ENCODE data around the gene SMC5.
"Not testable (repeated sequence)": the region's sequence is repeated elsewhere in the genome, so short reads cannot be mapped to it uniquely, and the experiment has no call there.

Gene SMC5

GRCh38 chr9:70374962-70375618 is 116.3 kb downstream of the SMC5 start:
- DNase-seq, result no peak

DNA sequence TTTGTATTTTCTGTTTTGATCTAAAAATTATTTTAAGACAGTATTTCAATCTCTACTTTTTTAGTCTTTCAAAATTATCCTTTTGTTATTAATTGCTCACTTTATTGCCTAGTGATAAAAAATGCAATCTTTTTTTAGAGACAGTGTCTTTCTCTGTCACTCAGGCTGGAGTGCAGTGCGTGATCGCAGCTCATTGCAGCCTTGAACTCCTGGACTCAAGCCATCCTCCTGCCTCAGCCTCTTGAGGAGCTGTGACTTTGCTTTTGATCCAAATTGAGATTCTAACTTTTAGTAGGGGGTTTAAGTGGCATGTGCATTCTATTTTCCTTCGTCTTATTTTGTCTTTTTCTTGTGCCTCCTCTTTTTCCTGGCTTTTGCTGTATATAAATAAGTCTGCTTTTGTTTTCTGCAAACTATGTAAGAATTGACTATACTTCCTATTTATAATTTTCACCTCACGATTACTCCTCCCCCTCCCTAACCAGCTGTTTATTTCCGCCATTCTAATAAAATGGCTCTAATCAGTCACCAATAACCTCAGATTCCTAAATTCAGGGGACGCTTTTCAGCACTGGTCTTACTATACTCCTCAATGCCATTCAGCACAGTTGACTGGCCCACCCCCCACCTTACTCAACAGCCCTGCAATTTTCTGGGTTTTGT is 123.4 kb downstream of the SMC5 start:
- DNase-seq, result no peak

DNA sequence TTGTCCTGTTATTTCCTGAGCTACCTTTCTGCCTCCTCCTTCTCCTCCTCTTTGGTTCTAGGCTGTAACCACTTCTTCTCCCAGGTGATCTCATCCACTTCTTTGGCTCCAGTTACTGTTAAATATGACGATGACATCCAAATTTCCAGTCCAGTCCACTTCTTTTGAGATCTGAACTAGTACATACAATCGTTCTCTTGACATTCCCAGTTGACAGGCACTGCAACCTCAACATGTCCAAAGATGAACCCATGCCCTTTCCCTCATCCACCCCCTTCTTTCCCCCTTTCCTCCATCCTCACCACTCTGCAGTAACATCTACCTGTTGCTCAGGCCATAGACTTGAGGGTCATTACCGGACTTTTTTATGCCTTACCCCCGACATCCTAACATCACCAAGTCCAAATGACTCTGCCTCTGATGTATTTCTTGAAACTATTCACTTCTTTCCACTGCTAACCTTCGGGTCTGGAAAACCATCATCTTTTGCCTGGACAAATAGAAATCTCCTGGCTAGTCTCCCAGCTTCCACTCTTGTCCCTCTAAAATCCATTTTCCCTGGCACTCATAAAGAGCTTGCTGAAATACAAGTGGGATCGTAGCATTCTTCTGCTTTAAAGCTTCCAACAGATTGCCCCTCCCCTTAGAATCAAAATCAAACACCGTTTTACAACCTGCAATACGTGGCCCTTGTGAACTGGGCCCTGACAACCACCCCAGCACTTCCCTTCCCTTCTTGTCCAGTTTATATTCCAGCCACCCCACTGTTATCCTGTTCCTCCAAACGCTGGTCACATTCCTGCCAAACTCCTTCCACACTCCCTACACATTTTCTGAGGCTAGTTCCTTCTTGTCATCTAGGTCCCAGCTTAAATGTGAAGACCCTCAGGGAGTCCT is 124.2 kb downstream of the SMC5 start:
- DNase-seq, result no peak

DNA sequence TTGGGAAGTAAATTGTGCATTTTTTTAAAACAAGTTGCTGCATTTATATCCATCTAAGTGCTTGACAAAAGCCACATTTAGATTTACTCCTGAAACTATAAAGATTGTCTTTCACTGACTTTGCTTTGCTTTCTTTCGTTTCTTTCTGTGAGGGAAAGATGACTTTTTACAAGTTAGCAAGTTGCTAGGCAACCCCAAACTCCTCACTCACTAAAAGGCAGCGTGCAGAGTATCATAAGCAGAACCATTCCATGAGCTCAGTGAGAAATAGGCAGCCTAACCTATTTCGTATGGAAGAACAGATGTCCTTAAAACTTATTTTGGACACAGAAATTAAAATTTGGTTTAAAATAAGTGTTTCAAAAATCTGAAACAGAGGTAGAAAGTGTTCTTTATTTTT is 126.6 kb downstream of the SMC5 start:
- DNase-seq, result no peak

- no peak for DNase-seq
Observed at GRCh38 chr9:70387663-70388062, 128.9 kb downstream of the SMC5 start.

DNA sequence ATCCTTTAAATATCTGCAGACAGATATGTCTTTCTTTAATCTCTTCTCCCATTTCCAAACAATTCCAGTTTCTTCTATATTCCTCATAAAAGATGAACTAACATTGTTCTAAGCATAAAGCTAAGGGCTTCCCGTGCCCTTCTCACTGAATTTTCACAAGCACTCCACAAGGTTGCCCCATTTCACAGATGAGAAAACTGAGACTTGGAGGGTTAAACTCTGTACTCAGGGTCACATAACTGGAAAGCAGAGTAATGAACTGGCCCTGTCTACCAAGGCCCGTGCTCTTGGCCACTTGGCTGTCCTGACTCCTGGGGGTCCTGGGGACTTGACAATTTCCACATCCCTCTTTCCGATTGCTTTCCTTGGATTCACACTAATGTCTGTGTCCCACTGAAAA is 130.4 kb downstream of the SMC5 start:
- DNase-seq, result no peak

DNA sequence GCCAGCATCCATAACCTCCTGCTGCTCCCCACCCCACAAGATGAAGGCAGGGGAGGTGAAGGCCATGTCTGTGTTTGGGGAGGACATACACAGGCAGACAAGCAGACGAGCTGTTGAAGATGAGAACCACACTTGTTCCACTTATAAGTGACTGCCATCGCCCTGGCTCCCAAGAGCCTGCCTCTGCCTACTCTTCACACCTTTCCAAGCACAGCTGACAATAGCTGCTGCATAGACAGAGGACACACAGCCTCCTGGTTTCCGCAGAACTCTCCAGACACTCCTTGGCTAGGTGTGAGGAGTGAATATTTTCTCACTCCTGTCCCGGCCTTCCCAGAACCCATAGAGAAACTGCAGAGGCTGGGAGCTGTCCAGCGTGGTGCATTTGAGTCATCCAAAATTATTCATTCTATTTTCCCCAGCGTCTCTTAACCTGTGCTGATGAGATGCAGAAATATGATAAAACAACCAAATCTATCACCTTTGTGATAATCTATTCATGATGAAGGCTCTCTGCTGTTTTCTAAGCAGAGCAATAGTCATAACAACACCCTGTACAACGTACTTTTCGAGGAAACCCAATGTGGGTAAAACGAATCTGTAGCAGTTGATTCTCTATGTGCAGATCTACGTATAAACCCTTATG is 131.0 kb downstream of the SMC5 start:
- DNase-seq, result no peak

DNA sequence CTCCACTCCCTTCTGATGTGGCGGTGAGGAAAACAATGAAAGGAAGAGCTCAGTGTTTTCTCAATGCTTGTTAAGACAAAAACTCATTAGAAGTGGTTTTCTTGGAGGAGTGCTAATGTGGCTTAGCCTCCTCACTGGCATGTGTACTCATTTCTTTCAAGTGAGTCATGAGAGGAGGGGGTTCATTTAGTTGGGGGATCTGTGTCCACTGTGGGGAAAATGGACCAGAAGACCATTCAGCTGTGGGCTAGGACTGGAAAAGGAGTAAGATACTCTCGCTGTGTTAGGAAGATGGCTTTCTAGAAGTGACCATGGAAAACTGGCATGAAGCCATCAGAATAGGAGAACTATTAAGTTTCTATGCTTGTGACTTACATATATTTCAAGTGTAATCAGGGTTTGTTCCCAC is 132.2 kb downstream of the SMC5 start:
- no peak for DNase-seq

DNA sequence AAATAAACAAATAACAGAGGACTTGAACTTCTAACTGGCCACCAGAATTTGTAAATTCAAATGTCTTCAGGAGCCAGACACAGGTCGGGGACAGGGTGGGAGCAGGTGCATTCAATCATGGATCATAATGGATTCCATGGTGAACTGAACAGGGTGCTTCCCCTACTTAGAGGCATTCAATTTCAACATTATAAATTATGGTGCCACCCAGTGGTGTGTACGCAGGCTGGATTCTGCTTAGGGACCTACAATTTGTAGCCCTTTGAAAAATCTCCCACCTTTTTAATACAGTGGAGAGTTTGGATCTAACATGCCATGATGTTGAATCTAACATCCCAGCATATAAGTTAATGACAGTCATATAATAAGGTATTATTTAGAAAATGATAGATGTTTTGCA is 133.4 kb downstream of the SMC5 start:
- DNase-seq, result no peak

DNA sequence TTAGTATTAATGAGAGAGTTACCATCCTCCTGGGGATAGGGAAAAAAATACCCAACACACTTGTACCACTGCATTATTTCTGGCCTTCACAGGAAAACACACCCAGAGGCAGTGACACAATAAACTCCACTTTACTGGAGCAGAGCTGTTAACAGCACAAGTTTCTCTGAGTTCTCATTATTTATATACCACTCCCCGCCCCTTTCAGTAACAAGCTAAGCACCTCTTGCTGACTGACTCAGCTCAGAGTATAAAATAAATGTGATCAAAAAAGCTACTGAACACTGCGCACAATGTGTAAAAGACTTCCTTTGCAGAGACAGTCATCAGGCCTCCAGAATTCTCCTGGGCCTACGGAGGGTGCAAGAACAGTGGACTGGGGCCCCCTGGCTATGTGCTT is 134.1 kb downstream of the SMC5 start:
- DNase-seq, result no peak

- no peak for DNase-seq
Observed at GRCh38 chr9:70395652-70396051, 136.9 kb downstream of the SMC5 start.

DNA sequence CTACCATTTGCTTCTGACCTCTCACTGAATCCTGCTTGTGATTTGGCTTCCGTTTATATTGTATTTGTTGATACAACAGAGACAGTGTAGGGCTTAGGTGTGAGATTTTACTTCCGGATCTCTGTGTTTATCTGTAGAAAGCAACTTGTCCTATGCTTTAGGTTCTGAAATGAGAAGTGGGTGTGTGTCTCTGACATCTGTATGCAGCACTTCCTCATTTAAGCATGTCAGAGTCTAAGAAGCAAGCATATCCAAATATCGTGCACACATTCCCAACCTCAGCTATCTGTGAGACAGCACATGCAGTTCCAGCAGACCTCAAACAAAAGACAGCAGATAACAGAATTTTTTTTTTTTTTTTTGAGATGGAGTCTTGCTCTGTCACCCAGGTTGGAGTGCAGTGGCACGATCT is 139.4 kb downstream of the SMC5 start:
- no peak for DNase-seq

DNA sequence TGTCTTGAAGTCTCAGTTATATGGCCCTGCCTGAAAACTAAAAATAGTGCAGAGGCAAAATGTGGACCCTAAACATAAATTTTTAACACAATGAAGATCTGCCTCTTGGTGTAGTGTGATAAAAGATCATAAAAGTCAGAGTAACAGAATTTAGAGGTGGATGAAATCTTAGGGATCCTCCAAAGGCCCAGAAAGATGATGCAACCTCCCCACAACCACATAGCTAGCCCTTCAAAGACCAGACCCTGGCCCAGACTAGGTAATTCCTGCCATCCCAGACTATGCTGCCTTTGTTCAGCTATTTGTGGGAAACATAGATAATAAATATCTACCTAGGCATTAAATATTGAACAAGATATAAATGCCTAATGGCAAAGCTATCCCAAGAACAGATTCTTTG is 140.4 kb downstream of the SMC5 start:
- DNase-seq, result no peak

DNA sequence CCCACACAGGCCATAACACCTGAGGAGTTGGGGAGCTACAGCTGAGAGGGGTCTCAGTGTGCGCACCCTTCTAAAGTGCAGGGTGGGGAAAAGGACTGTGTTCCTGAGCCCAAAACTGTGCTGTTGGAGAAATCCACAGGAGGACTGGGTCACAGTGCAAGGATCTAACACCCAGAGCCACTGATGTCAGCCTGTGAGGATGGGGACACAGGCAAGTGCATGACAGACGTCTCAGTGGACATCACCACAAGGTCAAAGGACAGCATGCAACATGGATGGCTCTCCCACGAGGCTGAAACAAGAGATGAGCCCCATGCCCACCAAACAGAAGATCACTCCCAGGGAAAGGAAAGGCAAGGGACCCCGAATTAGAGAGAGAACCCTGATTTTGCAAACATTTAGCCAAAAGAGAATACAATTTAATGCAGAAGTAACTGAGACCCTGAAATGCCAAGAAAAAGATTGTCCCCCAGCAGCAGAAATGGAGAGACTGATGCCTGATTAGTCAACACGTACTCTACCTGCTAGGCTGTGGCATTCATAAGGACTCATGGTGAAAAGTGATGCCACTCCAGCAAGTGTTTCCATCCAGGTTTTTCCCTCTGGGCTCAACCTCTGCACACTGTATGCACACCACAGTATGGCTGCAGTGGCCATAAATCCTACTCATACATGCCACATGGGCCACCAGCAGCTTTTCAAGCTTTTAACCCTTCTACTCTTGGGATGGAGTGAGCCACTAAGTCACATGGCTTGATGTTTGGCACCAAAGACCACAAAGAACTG is 141.5 kb downstream of the SMC5 start:
- DNase-seq, result no peak

- DNase-seq, result not testable (repeated sequence)
Observed at GRCh38 chr9:70401241-70401640, 142.5 kb downstream of the SMC5 start.

DNA sequence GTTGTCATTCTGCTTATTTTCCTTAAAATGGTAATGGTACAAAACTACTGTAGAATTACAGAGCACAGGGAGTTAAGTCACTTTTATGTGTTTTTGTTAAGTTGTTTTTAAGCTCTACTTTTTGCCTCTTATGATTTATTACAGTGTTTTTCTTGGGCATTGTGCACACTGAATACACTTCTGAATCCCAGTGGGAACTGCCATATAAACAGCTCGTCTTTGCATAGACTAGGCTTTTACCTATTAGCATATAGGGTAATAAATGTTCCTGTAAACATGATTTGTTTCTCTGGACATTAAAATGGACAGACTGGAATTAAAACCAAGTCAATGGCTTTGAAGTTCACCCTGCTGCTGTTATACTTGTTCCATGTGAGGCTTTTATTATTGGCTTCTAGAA is 143.4 kb downstream of the SMC5 start:
- DNase-seq, result no peak

GRCh38 chr9:70403166-70403565 is 144.4 kb downstream of the SMC5 start:
- no peak for DNase-seq

GRCh38 chr9:70403618-70404025 is 144.8 kb downstream of the SMC5 start:
- no peak for DNase-seq

GRCh38 chr9:70404261-70404660 is 145.5 kb downstream of the SMC5 start:
- DNase-seq, result no peak
